Prostate gland (tissue), 2 donors: ENCODE measurements around the gene RNF114.

Source experiments
- CTCF ChIP-seq, 4 experiments: fragments of 200-600 bp in 2 of 4; fragments of 450-650 bp in 2 of 4; sonication (generic) in 2 of 4; IDR thresholded peaks; 1 replicate in 3 of 4; 2 replicates in 1 of 4; pipeline ENCODE4 v1.5.1; 2016 to 2019; ENCODE audit warnings: antibody characterized with exemption in 4 of 4, mild to moderate bottlenecking in 2 of 4, moderate library complexity in 2 of 4
- POLR2A ChIP-seq: fragments of 450-650 bp; IDR thresholded peaks from one replicate; pipeline ENCODE4 v1.6.1; 2016; ENCODE audit warnings: antibody characterized with exemption, mild to moderate bottlenecking
- POLR2AphosphoS5 ChIP-seq: sonication (generic); formaldehyde crosslinking; IDR thresholded peaks from one replicate; pipeline ENCODE4 v1.6.1; 2017; ENCODE audit warnings: antibody characterized with exemption

GRCh38 chr20:49978685-49979029 lies 42.5 kb downstream of the RNF114 start:
- no peak for TF ChIP-seq CTCF (IDR thresholded peaks at IDR 0.05)
- TF ChIP-seq POLR2A = no peak
- TF ChIP-seq POLR2AphosphoS5 = no peak
